Adrenal gland (tissue), 5 donors: ENCODE data around the gene USP25.

Source experiments
- CTCF ChIP-seq, 6 experiments: fragments of 450-650 bp in 4 of 6; fragments of 200-600 bp in 2 of 6; sonication (generic) in 1 of 6; IDR thresholded peaks; 1 replicate in 5 of 6; 2 replicates in 1 of 6; pipeline versions ENCODE4 v1.5.1 to v1.8.0; 2016 to 2021; ENCODE audit warnings: antibody characterized with exemption in 6 of 6, mild to moderate bottlenecking in 2 of 6, moderate library complexity in 1 of 6
- POLR2A ChIP-seq, 2 donors: fragments of 450-650 bp; IDR thresholded peaks; one replicate each; pipeline ENCODE4 v1.6.1; 2017; ENCODE audit warnings: antibody characterized with exemption in 2 of 2, mild to moderate bottlenecking in 2 of 2, moderate library complexity in 1 of 2
- donor health status: DM: no; HTN: no; CAD: no.

GRCh38 chr21:15928196-15928595 is 198.4 kb downstream of the USP25 start:
- TF ChIP-seq CTCF (IDR thresholded peaks at IDR 0.05) (no peak), POLR2A (IDR thresholded peaks at IDR 0.05) (no peak)
